Measurements from ENCODE around the gene CPSF4. TPM values are rescaled to one million over a fixed set of nuclear protein-coding genes. Genes with fewer than 3 reads are reported as not detected.

CPSF4 gene
- total and polyA plus RNA-seq, 2 donors (not counting 1 experiment from before 2014, with no cell fraction given) = 17.3 to 44.9 TPM

DNA sequence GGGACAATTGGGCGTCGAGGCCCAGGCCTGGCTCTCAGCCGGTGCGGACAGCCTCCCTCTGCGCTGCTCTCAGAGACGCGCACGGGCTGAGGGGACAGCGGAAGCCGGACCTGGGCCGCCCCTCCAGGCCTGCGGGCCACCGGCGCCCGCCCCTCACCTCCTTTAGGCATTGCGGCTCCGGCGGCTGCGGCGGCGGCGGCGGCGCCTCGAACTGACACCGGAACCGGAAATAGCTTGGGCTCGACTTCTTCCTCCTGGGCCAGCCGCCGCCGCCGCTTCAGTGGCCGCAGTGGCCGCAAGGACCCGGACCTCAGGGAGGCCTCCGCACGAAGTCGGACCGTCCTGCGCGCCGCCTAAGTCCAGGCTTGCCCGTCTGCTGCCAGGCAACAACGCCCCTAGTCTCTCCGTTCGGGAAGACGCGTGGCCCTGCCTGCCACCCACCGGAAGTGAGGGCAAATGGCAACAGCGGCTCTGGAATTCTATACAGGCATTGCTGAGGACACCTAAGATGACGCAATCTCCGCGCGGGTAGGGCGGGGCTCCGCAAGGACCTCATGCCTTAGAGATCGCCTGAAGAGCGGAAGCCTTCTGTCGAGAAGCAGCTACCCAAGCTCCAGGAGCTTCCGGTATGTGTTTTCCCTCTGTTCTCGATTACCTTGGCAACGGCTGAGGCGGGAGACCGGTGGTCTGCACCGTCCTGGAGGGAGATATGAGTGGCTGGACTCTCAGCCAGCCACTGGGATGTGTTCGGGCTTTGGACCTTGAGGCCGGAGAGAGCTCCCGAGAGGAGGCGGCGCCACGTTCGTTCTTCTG, 30.2 kb upstream of the CPSF4 start, which contains the start of the genes BUD31 and PDAP1:
TSS of gene BUD31 (plus strand) at position 591 of the 813 bp plus-strand sequence. CDS start 2,124 bp downstream, outside the sequence.
TSS of gene PDAP1 (minus strand) at position 219 of the 813 bp plus-strand sequence. CDS start at position 170, 49 bp downstream.
- TF ChIP-seq, protein P1, sequence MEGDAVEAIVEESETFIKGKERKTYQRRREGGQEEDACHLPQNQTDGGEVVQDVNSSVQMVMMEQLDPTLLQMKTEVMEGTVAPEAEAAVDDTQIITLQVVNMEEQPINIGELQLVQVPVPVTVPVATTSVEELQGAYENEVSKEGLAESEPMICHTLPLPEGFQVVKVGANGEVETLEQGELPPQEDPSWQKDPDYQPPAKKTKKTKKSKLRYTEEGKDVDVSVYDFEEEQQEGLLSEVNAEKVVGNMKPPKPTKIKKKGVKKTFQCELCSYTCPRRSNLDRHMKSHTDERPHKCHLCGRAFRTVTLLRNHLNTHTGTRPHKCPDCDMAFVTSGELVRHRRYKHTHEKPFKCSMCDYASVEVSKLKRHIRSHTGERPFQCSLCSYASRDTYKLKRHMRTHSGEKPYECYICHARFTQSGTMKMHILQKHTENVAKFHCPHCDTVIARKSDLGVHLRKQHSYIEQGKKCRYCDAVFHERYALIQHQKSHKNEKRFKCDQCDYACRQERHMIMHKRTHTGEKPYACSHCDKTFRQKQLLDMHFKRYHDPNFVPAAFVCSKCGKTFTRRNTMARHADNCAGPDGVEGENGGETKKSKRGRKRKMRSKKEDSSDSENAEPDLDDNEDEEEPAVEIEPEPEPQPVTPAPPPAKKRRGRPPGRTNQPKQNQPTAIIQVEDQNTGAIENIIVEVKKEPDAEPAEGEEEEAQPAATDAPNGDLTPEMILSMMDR (conservative IDR thresholded peaks at IDR 0.05 in 1 of 2, IDR thresholded peaks at IDR 0.05 in 1 of 2; ENCODE audit: low read depth in 1 of 2, low read length in 2 of 2) = no peak
- TF ChIP-seq EZH2 (IDR thresholded peaks at IDR 0.05; ENCODE audit: low read length, missing control alignments) = no peak
- Histone ChIP-seq H3K27me3 (ENCODE audit: control insufficient read depth, insufficient read depth, low read length) (no peaks in the 10 kb centered on the region), H3K4me1 (ENCODE audit: control insufficient read depth, extremely low read depth, insufficient read depth, low read length) (peaks cover 16% of the 10 kb centered on the region), H2AFZ (ENCODE audit: low read length) (peak within 1 kb of the TSS; percentile 93), H3K36me3 (ENCODE audit: control insufficient read depth, insufficient read depth, low read length) (peaks cover 8% of the 10 kb centered on the region), H4K20me1 (ENCODE audit: control insufficient read depth, extremely low read depth, insufficient read depth, low read length) (no peaks in the 10 kb centered on the region), H3K4me3 (replicated peaks in 1 of 4; ENCODE audit: control extremely low read depth in 1 of 4, insufficient read depth in 1 of 4, low read depth in 3 of 4, low read length in 4 of 4) (peak within 1 kb of the TSS; percentile 65 to 99 (median 86)), H3K79me2 (ENCODE audit: control insufficient read depth, insufficient read depth, low read length) (peaks cover 73% of the 10 kb centered on the region), H3K4me2 (ENCODE audit: extremely low read depth, insufficient read depth, low read length) (peak within 1 kb of the TSS; percentile 100), H3K27ac (ENCODE audit: insufficient read depth, low read length) (peak within 1 kb of the TSS; percentile 99), H3K9me3 (ENCODE audit: control insufficient read depth, insufficient read depth, low read depth, low read length) (no peaks in the 10 kb centered on the region), H3K9ac (ENCODE audit: insufficient read depth, low read length) (peak within 1 kb of the TSS; percentile 99)
- peak; percentile 94 to 96 for DNase-seq (ENCODE audit: low read depth in 2 of 2)

DNA sequence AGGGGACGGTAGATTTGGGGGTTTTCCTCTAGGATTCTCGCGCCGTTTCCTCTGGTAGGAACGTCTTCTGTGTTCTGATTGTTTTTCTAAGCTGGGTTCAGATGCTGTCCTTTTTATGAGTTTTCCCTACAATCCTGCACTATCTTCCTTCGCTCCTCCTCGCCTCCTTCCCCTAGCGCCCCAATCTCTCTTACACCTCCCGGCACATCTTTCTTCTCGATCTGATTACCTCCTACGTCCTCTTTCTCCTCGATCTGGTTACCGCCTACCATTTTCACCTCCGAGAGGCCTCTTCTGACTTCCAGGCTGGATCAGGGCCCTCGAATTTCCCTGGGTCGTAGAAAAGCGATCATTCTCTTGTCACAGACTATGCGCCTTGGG, 29.6 kb upstream of the CPSF4 start:
- Histone ChIP-seq H4K20me1 (ENCODE audit: control insufficient read depth, extremely low read depth, insufficient read depth, low read length) (no peaks in the 10 kb centered on the region), H3K36me3 (ENCODE audit: control insufficient read depth, insufficient read depth, low read length) (peaks cover 8% of the 10 kb centered on the region), H3K9ac (ENCODE audit: insufficient read depth, low read length) (peak overlapping the region; percentile 99), H3K27ac (ENCODE audit: insufficient read depth, low read length) (peak overlapping the region; percentile 99), H3K79me2 (ENCODE audit: control insufficient read depth, insufficient read depth, low read length) (peaks cover 67% of the 10 kb centered on the region), H3K4me3 (replicated peaks in 1 of 4; ENCODE audit: control extremely low read depth in 1 of 4, insufficient read depth in 1 of 4, low read depth in 3 of 4, low read length in 4 of 4) (peak overlapping the region; percentile 65 to 98 (median 86)), H3K9me3 (ENCODE audit: control insufficient read depth, insufficient read depth, low read depth, low read length) (no peaks in the 10 kb centered on the region), H3K27me3 (ENCODE audit: control insufficient read depth, insufficient read depth, low read length) (no peaks in the 10 kb centered on the region), H3K4me1 (ENCODE audit: control insufficient read depth, extremely low read depth, insufficient read depth, low read length) (peaks cover 16% of the 10 kb centered on the region), H3K4me2 (ENCODE audit: extremely low read depth, insufficient read depth, low read length) (peak overlapping the region; percentile 79), H2AFZ (ENCODE audit: low read length) (no peak overlapping the region)
- no peak for DNase-seq (ENCODE audit: low read depth in 2 of 2)
- TF ChIP-seq, protein P1 (conservative IDR thresholded peaks at IDR 0.05 in 1 of 2, IDR thresholded peaks at IDR 0.05 in 1 of 2; ENCODE audit: low read depth in 1 of 2, low read length in 2 of 2) = no peak
- no peak for TF ChIP-seq EZH2 (IDR thresholded peaks at IDR 0.05; ENCODE audit: low read length, missing control alignments)

DNA sequence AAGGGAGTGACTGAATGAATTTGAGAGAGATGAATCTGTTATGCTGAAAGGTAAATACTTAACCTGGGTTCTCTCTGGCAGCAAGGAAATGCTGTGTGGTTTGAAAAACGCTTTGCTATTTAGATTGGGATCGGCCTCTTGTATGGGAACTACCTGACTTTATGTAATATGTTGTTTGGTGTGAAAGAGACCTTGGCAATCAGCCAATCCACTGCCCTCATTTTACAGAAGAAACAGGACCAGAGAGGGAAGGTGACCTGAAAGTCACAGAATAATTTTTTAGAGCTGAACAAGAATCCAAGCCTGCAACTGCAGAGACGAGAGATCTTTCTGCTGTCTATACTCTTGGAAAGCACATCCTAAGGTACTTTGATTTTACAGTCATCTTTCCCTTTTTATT, 28.9 kb upstream of the CPSF4 start:
- peak overlapping the region; percentile 99 for H3K9ac ChIP-seq (ENCODE audit: insufficient read depth, low read length)
- no peaks in the 10 kb centered on the region for H3K27me3 ChIP-seq (ENCODE audit: control insufficient read depth, insufficient read depth, low read length)
- no peak overlapping the region for H2AFZ ChIP-seq (ENCODE audit: low read length)
- H3K9me3 ChIP-seq (ENCODE audit: control insufficient read depth, insufficient read depth, low read depth, low read length) = no peaks in the 10 kb centered on the region
- peak overlapping the region; percentile 16 for H3K27ac ChIP-seq (ENCODE audit: insufficient read depth, low read length)
- DNase-seq (ENCODE audit: low read depth in 2 of 2) = no peak
- no peak for TF ChIP-seq EZH2 (IDR thresholded peaks at IDR 0.05; ENCODE audit: low read length, missing control alignments)
- TF ChIP-seq, protein P1 (conservative IDR thresholded peaks at IDR 0.05 in 1 of 2, IDR thresholded peaks at IDR 0.05 in 1 of 2; ENCODE audit: low read depth in 1 of 2, low read length in 2 of 2) = no peak
- peak overlapping the region; percentile 79 for H3K4me2 ChIP-seq (ENCODE audit: extremely low read depth, insufficient read depth, low read length)
- H3K4me3 ChIP-seq (replicated peaks in 1 of 4; ENCODE audit: control extremely low read depth in 1 of 4, insufficient read depth in 1 of 4, low read depth in 3 of 4, low read length in 4 of 4) = peak overlapping the region; percentile 65 to 98 (median 86)
- peaks cover 10% of the 10 kb centered on the region for H3K4me1 ChIP-seq (ENCODE audit: control insufficient read depth, extremely low read depth, insufficient read depth, low read length)
- peaks cover 7% of the 10 kb centered on the region for H3K36me3 ChIP-seq (ENCODE audit: control insufficient read depth, insufficient read depth, low read length)
- no peaks in the 10 kb centered on the region for H4K20me1 ChIP-seq (ENCODE audit: control insufficient read depth, extremely low read depth, insufficient read depth, low read length)
- peaks cover 61% of the 10 kb centered on the region for H3K79me2 ChIP-seq (ENCODE audit: control insufficient read depth, insufficient read depth, low read length)

Data from fibroblast of lung (primary cell).